Endothelial cell of umbilical vein (primary cell): ENCODE data around the gene HOXC5. TPM values are rescaled to one million over a fixed set of nuclear protein-coding genes. Genes with fewer than 3 reads are reported as not detected.

ENCODE experiments used
- BruUV-seq: library from RNA; stranded (reverse); fragments of 400-500 nt; replicated peaks from 2 replicates; lab custom pipeline; 2021; lab: Mats Ljungman, UMichigan
- CTCF ChIA-PET: fragments of 300-600, 350-600 bp; sonication (Branson Sonifier 250); formaldehyde crosslinking; loops from one replicate; lab custom pipeline; 2021; ENCODE audit warnings: antibody characterized with exemption, inconsistent platforms; lab: Charles Lee
- POLR2A ChIA-PET: fragments of 300-600, 350-600 bp; sonication (Branson Sonifier 250); formaldehyde crosslinking; loops from one replicate; lab custom pipeline; 2021; ENCODE audit warnings: antibody characterized with exemption, inconsistent platforms; lab: Charles Lee
- DNase-seq: peaks from one replicate; pipeline ENCODE4 v3.0.0-alpha.2; 2011; ENCODE audit warnings: low read depth, low spot score
- FAIRE-seq: peaks from 2 replicates; lab custom pipeline; 2011; peaks lifted over from hg19 to GRCh38; lab: Jason Lieb, UNC
- H2AFZ ChIP-seq: 2 replicates; pipeline ENCODE4 v1.6.0; 2012; ENCODE audit warnings: low read depth, low read length, control low read depth, inconsistent platforms
- H3K27ac ChIP-seq: 2 replicates; pipeline ENCODE4 v1.5.1; 2011; ENCODE audit warnings: low read depth, mild to moderate bottlenecking, control low read depth, low read length, moderate library complexity; ENCODE audit not compliant: insufficient read depth
- H3K27me3 ChIP-seq, 2 experiments: 2 replicates each; pipeline versions ENCODE4 v1.6.0 to v1.6.1; 2011; ENCODE audit warnings: low read length in 2 of 2, mixed read lengths in 1 of 2; ENCODE audit not compliant: control insufficient read depth in 2 of 2, insufficient read depth in 2 of 2
- H3K36me3 ChIP-seq, 2 experiments: 2 replicates in 1 of 2; 3 replicates in 1 of 2; pipeline ENCODE4 v1.5.1; 2011; ENCODE audit warnings: low read length in 2 of 2, mild to moderate bottlenecking in 1 of 2, moderate library complexity in 1 of 2; ENCODE audit not compliant: control insufficient read depth in 2 of 2, insufficient read depth in 2 of 2; ENCODE audit errors: extremely low read depth in 1 of 2
- H3K4me1 ChIP-seq: 3 replicates; pipeline ENCODE4 v1.5.1; 2011; ENCODE audit warnings: mild to moderate bottlenecking, low read length; ENCODE audit not compliant: control insufficient read depth, insufficient read depth; ENCODE audit errors: extremely low read depth
- H3K4me2 ChIP-seq: 2 replicates; pipeline ENCODE4 v1.6.1; 2011; ENCODE audit warnings: low read length, control low read depth, mixed read lengths; ENCODE audit not compliant: insufficient read depth
- H3K4me3 ChIP-seq, 3 experiments: fragments of 200-600 bp in 1 of 3; sonication (generic), shearing (Covaris generic) in 1 of 3; replicated peaks in 1 of 3; 2 replicates each; pipeline ENCODE4 v1.5.1; 2011 to 2016; ENCODE audit warnings: control low read depth in 3 of 3, low read length in 3 of 3, mild to moderate bottlenecking in 2 of 3, inconsistent platforms in 1 of 3, low read depth in 1 of 3, moderate library complexity in 1 of 3; ENCODE audit not compliant: insufficient read depth in 1 of 3
- H3K79me2 ChIP-seq: 2 replicates; pipeline ENCODE4 v1.6.0; 2012; ENCODE audit warnings: low read length, inconsistent platforms; ENCODE audit not compliant: control insufficient read depth, insufficient read depth
- H3K9ac ChIP-seq: replicated peaks from 2 replicates; pipeline ENCODE3; 2011; ENCODE audit warnings: low read length, control low read depth; ENCODE audit not compliant: insufficient read depth; ENCODE audit errors: extremely low read depth
- H3K9me1 ChIP-seq: replicated peaks from 3 replicates; pipeline ENCODE4 v1.6.0; 2011; ENCODE audit warnings: mild to moderate bottlenecking, low read length; ENCODE audit not compliant: control insufficient read depth, insufficient read depth; ENCODE audit errors: extremely low read depth
- H3K9me3 ChIP-seq: replicated peaks from 2 replicates; pipeline ENCODE4 v1.5.1; 2012; ENCODE audit warnings: low read length, inconsistent platforms; ENCODE audit not compliant: control insufficient read depth, insufficient read depth
- H4K20me1 ChIP-seq: replicated peaks from 2 replicates; pipeline ENCODE3; 2011; ENCODE audit warnings: mild to moderate bottlenecking, low read length; ENCODE audit not compliant: control insufficient read depth, insufficient read depth; ENCODE audit errors: extremely low read depth
- CTCF ChIP-seq, 2 donors: IDR thresholded peaks; 1 replicate in 1 of 2; 2 replicates in 1 of 2; pipeline ENCODE4 v1.5.1; 2011; ENCODE audit warnings: low read length in 2 of 2, mild to moderate bottlenecking in 2 of 2, moderate library complexity in 2 of 2, control low read depth in 1 of 2, inconsistent platforms in 1 of 2, low read depth in 1 of 2; ENCODE audit not compliant: insufficient read depth in 1 of 2; ENCODE audit errors: extremely low read depth in 1 of 2
- EZH2 ChIP-seq: IDR thresholded peaks from 2 replicates; pipeline ENCODE4 v1.6.1; 2012; ENCODE audit warnings: borderline replicate concordance, low read depth, mild to moderate bottlenecking, moderate library complexity, low read length, inconsistent platforms; ENCODE audit not compliant: severe bottlenecking
- FOS ChIP-seq: IDR thresholded peaks from 2 replicates; pipeline ENCODE4 v1.6.1; 2011; ENCODE audit warnings: mild to moderate bottlenecking, low read length, moderate library complexity, borderline replicate concordance; ENCODE audit not compliant: insufficient read depth
- GATA2 ChIP-seq: IDR thresholded peaks from 2 replicates; pipeline ENCODE4 v1.7.0; 2011; ENCODE audit warnings: low read depth, mild to moderate bottlenecking, moderate library complexity, mixed read lengths, low read length; ENCODE audit not compliant: insufficient read length, insufficient read depth
- MAX ChIP-seq: IDR thresholded peaks from 2 replicates; pipeline ENCODE4 v1.6.1; 2011; ENCODE audit not compliant: insufficient read depth, insufficient read length
- MYC ChIP-seq: IDR thresholded peaks from one replicate; pipeline ENCODE4 v1.6.1; 2011; ENCODE audit warnings: mild to moderate bottlenecking, low read depth, low read length
- POLR2A ChIP-seq: IDR thresholded peaks from 2 replicates; pipeline ENCODE4 v1.6.1; 2012; ENCODE audit warnings: low read depth, mild to moderate bottlenecking, control low read depth, low read length
- dilution Hi-C: fragments of 300-500 bp; cut with MboI; formaldehyde crosslinking; loops from one replicate; pipeline ENCODE4 v1.15.0; 2019; ENCODE audit warnings: low sequenced_read_pairs; ENCODE audit not compliant: extremely low pct_ligation_motif_present
- intact Hi-C: fragments of 100-400 bp; cut with micrococcal nuclease; formaldehyde crosslinking; loops from one replicate; pipeline ENCODE4 v1.10.0; 2022
- polyA plus RNA-seq, 4 experiments: library from polyadenylated mRNA; depleted of rRNA in 3 of 4; stranded (reverse) in 3 of 4; unstranded in 1 of 4; fragments of >200 nt; gene quantifications; 2 replicates each; pipeline versions ENCODE4 v1.2.1 to v1.2.3, GENCODE V29; 2011 to 2012; ENCODE audit warnings: missing spikeins in 1 of 4
- total RNA-seq: library from RNA; stranded (reverse); gene quantifications from 2 replicates; pipeline ENCODE4 v1.2.3, GENCODE V29; 2021

HOXC5 gene
- total and polyA plus RNA-seq, 2 donors (not counting 3 experiments of a cell fraction or from before 2014, with no cell fraction given) = not detected

GRCh38 chr12:54049108-54049507 lies 16.3 kb downstream of the HOXC5 start:
- Histone ChIP-seq H4K20me1 (no peaks in the 10 kb centered on the region), H2AFZ (no peak overlapping the region), H3K9me1 (no peaks in the 10 kb centered on the region), H3K9me3 (no peaks in the 10 kb centered on the region), H3K4me2 (no peak overlapping the region), H3K27me3 (peaks cover 85 to 99% of the 10 kb centered on the region in 2 experiments), H3K27ac (no peak overlapping the region), H3K4me1 (no peaks in the 10 kb centered on the region), H3K4me3 (no peak overlapping the region), H3K36me3 (no peaks in the 10 kb centered on the region), H3K9ac (no peak overlapping the region), H3K79me2 (no peaks in the 10 kb centered on the region)
- TF ChIP-seq GATA2 (no peak), MAX (no peak), FOS (no peak), CTCF (IDR thresholded peaks at IDR 0.05; ENCODE audit: extremely low read depth in 1 of 2, insufficient read depth in 1 of 2, low read depth in 1 of 2, low read length in 2 of 2) (no peak), POLR2A (no peak)
- DNase-seq (no peak), FAIRE-seq (no peak)
- BruUV-seq = no TSS peak
- dilution Hi-C loops (no loop called here), intact Hi-C loops (no loop called here)
- ChIA-PET CTCF (no interaction called here), POLR2A (no interaction called here)

GRCh38 chr12:54050482-54050810 lies 17.6 kb downstream of the HOXC5 start:
- Histone ChIP-seq H4K20me1 (no peaks in the 10 kb centered on the region), H3K4me1 (no peaks in the 10 kb centered on the region), H3K27me3 (peaks cover 83 to 96% of the 10 kb centered on the region in 2 experiments), H3K4me3 (no peak overlapping the region), H3K9me1 (no peaks in the 10 kb centered on the region), H3K79me2 (no peaks in the 10 kb centered on the region), H3K9me3 (no peaks in the 10 kb centered on the region), H3K27ac (no peak overlapping the region), H3K36me3 (no peaks in the 10 kb centered on the region), H3K9ac (no peak overlapping the region), H3K4me2 (no peak overlapping the region), H2AFZ (no peak overlapping the region)
- TF ChIP-seq GATA2 (no peak), CTCF (IDR thresholded peaks at IDR 0.05; ENCODE audit: extremely low read depth in 1 of 2, insufficient read depth in 1 of 2, low read depth in 1 of 2, low read length in 2 of 2) (no peak), EZH2 (peak; percentile 8), MYC (no peak)
- no TSS peak for BruUV-seq
- POLR2A ChIA-PET = no interaction called here
- FAIRE-seq (no peak), DNase-seq (no peak)
- intact Hi-C loops (no loop called here), dilution Hi-C loops (no loop called here)
- CTCF ChIA-PET = interaction anchor here (0.6 to 2.1 kb wide), 2 partner anchors 18 to 45 kb away, joined by 3 to 9 read pairs; partner anchors contain the start of gene HOXC5
